DMS53 (cell line): ENCODE measurements around the gene TOM1L2.

Source experiments
- DNase-seq: peaks from one replicate; lab custom pipeline; 2025; lab: John Stamatoyannopoulos, UW

The TOM1L2 gene

GRCh38 chr17:17994271-17995069 lies 22.3 kb upstream of the TOM1L2 start:
- no peak for DNase-seq

- DNase-seq: no peak
Measured at GRCh38 chr17:17993852-17994251, 21.7 kb upstream of the TOM1L2 start.

DNA sequence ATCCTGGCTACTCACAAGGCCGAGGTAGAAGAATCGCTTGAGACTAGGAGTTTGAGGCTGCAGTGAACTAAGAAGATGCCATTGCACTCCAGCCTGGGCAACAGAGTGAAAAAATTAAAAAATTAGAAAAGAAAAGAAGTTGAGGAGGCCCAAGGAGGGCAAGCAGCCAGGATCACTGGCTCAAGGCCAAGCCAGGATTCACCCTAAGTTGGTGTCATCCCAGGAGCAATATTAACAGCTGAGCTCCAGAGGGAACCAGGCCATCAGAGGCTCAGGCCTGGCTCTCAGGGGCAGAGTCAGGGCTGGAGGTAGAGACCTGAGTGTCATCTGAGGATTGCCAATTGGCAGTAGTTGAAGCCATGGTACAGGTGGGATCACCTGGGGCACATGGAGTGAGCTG lies 21.2 kb upstream of the TOM1L2 start:
- DNase-seq: no peak

DNA sequence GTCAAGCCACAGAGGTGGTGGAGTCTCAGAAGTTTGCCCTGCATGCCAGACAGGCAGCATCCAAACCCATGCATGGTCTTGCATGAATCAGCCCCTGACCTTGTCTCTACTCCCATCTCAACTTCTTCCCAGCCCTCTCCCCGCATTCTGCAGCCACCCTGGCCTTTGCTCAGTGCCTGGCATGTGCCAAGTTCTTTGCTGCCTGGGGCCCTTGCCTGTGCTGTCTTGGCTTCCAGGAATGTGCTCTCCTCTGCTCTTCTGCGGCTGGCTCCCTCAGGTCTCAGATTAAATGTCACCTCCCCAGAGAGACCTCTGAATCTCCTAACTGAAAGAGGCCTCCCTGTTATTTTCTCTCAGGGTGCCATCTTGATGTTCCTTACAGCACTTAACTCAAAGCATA lies 18.1 kb upstream of the TOM1L2 start:
- no peak for DNase-seq

GRCh38 chr17:17989618-17990017 lies 17.4 kb upstream of the TOM1L2 start:
- DNase-seq: no peak

- no peak for DNase-seq
Measured at GRCh38 chr17:17989081-17989480, 16.9 kb upstream of the TOM1L2 start.

- no peak for DNase-seq
Measured at GRCh38 chr17:17988427-17988945, 16.3 kb upstream of the TOM1L2 start.

DNA sequence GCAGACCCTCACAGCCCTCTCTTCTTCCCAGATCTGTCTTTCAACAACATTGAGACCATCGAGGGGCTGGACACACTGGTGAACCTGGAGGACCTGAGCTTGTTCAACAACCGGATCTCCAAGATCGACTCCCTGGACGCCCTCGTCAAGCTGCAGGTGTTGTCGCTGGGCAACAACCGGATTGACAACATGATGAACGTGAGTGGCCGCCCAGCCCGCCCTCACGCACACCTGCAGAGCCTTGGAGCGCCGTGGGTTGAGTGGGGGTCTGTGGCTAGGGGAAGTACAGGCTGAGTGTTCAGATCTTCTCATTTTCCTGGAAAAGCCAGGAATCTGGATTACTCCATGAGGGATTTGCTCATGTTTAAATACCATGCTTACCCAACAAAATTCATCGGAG lies 15.7 kb upstream of the TOM1L2 start:
- peak; percentile 56 for DNase-seq

GRCh38 chr17:17987187-17987896 lies 15.1 kb upstream of the TOM1L2 start:
- peak; percentile 31 for DNase-seq

GRCh38 chr17:17985555-17985954 lies 13.4 kb upstream of the TOM1L2 start:
- DNase-seq: no peak

DNA sequence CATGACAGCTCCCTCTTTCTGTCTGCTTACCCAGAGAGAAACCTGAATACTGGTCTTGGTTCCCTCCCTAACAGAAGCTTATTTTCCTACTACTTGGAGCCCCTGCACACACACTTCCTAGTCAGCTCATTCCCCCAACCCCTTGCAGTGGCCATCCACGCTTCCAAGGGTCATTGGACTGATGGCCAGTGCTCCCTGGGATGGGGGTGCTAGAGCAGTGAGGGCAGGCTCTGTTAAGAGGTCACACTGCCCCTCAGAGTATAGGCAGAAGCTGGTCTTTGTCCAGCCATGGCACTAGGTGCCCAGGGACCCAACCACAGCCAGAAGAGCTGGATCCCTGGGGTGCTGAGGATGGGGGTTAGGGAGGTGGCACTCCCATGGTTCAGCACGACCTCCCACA lies 13.0 kb upstream of the TOM1L2 start:
- no peak for DNase-seq

DNA sequence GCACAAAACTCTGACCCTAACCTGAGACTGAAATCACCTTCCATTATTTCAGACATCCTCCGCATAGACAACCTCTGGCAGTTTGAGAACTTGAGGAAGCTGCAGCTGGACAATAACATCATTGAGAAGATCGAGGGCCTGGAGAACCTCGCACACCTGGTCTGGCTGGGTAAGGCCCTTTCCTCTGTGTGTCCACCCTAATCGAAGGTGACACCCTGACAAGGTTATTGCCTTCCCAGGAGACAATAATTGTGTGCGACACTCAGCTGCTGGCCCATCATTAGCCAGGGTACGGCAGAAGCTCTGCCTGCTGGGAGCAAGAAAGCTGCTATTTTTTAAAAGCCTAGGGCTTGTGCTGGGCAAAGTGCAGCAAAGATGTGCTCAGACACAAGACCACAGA lies 11.6 kb upstream of the TOM1L2 start:
- DNase-seq: no peak

- no peak for DNase-seq
Measured at GRCh38 chr17:17983376-17983775, 11.2 kb upstream of the TOM1L2 start.

GRCh38 chr17:17982801-17983200 lies 10.6 kb upstream of the TOM1L2 start:
- DNase-seq: no peak

GRCh38 chr17:17981330-17981729 lies 9.1 kb upstream of the TOM1L2 start:
- no peak for DNase-seq

- DNase-seq: no peak
Measured at GRCh38 chr17:17979778-17980177, 7.6 kb upstream of the TOM1L2 start.

DNA sequence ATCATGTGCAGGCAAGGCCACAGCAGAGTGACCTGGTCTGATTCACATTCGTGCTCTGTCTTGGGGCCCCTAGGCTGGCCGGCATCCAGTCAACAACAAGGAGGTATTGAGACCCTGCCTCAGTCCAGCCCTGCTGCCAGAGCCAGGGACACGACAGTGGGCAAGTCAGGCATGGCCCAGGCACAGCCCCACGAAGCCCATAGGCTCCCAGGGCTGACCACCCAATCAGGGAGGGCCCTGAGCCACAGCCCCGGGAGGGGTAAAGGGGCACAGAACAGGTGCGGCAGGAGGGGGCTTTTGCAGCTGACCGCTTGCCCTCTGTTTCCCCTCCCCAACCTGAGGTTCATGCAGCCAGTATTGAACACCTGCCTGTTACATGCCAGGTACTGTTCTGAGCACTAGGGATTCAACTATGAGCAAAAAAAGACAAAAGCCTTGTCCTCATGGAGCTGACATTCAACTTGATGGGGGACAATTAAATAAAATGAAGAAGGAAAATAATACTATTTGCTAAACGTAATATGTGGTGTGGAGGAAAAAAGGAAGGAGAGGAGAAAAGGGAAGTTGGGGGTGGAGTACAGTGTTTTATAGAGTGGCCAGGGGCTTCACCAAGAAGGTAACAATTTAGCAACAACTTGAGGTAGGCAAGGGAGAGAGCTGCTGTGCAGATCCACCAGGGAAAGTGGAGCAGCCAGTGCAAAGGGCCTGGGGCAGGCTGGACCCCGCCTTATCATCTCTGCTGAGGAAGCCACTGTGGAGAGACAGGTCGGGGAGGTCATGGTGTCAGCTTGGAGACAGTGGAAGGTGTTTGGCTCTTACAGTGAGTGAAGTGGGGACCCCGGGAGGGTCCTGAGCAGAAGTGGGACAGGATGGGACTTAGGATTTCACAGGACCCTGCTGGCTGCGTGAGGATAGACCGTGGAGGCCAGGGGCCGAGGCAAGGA lies 6.6 kb upstream of the TOM1L2 start:
- DNase-seq: no peak

- no peak for DNase-seq
Measured at GRCh38 chr17:17976931-17977570, 4.9 kb upstream of the TOM1L2 start.

GRCh38 chr17:17975436-17975835 lies 3.2 kb upstream of the TOM1L2 start:
- no peak for DNase-seq

- no peak for DNase-seq
Measured at GRCh38 chr17:17972952-17973254, 703 bp upstream of the TOM1L2 start.

DNA sequence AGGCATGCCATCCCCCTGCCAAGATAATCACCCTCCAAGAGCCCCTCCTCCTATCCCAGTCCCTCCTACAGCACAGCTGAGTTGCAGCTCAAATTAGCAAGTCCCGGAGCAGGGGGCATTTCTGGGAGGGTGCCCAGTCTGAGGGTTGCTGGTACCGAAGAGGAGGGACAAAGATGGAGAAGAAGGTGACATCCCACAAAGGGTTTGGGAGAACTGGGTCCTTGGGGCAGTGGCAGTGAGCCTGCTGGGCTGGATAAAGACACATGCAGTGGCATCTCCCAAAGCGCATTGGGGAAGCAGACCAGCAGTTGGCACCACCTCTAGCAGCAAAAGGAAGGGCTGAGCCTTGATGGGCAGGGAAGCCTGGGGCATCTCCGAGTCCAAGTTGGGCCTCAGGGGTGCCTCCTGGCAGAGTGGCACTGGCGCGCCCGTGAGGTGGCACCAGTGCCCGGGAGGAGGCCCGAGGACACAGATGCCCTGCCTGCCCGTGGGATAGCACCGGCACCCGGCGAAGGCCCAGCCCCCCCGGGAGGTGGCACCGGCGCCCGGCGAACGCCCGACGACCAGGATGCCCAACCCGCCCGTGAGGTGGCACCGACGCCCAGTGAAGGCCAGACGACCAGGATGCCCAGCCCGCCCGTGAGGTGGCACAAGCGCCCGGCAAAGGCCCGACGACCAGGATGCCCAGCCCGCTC lies 622 bp downstream of the TOM1L2 start:
- peak; percentile 71 for DNase-seq
